Measurements from ENCODE around the gene EXOSC7.
"Not testable (repeated sequence)": the region's sequence is repeated elsewhere in the genome, so short reads cannot be mapped to it uniquely, and the experiment has no call there.

The EXOSC7 gene

GRCh38 chr3:44962621-44963393 lies 13.2 kb upstream of the EXOSC7 start:
- DNase-seq, result no peak

- no peak for DNase-seq
Measured at GRCh38 chr3:44963571-44964325, 12.3 kb upstream of the EXOSC7 start.

GRCh38 chr3:44965165-44965564 lies 10.9 kb upstream of the EXOSC7 start:
- DNase-seq, result no peak

DNA sequence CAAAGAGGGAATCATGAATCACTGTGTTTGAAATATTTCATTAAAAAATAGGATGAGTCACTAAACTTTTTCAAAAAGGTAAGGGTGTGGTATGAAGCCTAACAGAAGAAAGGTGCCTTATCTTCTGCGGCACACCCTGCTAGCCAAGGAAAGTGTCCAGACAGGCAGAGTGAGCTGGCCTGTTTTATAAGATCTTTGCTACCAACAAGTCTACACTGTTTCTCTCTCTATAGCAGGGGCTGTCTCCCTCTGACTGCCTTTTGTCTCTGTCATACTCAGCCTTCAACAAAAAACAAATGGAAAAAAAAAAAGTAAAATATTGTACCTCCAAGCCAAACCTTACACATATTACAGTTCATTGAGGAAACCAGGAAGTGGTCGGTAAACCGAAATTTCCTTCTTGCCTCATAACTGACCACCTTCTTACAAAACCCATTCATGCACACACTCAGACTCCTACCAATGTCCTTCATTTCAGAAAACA lies 9.2 kb upstream of the EXOSC7 start:
- DNase-seq, result no peak

DNA sequence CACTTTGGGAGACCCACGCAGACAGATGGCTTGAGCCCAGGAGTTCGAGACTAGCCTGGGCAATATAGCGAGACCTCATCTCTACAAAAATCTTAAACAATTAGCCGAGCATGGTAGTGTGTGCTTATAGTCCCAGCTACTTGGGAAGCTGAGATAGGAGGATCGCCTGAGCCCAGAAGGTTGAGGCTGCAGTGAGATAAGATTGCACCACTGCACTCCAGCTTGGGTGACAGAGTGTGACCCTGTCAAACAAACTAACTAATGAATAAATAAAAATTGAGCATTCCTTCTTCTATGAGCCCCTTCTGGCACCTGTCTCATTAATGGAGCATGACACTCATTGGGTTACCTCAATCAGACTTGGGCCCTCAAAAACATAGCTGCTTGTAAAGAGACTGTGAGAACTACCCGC lies 7.6 kb upstream of the EXOSC7 start:
- no peak for DNase-seq

GRCh38 chr3:44969154-44969827 lies 6.8 kb upstream of the EXOSC7 start:
- no peak for DNase-seq

DNA sequence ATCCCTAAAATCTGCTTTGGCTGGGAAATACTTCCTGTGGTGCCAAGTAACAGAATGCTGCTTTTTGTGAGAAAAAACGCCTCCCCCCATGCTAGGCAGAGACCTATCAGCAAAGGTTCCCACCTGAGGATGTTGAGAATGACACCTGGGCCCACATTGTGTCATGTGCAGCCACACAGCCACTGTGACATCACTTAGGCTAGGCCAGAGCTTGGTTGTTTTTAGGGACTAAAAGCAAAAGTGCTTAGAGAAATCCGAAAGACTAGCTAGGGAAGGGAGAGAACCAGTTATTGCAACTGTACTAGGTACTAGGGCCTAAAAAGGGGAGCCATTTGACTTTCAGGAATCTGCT lies 6.2 kb upstream of the EXOSC7 start:
- DNase-seq, result no peak

GRCh38 chr3:44970926-44971490 lies 5.0 kb upstream of the EXOSC7 start:
- no peak for DNase-seq

DNA sequence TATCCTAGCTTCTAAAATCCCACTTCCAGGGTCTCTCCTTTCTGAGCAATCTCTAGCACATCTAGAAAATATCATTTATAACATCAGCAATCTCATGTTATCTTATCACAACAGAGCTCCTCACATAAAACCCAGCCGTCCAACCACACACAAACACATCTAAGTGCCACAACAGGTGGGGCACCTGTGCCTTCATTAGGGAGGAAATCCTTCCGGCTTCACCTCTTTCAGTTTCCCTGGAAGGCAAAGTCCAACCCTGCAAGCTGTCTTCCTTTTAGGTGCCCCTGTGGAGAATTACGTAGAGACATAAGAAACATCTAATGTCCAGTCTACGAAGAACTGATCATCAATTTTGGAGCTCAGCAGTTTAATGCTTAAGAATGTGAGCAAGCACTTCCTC lies 1.6 kb upstream of the EXOSC7 start:
- DNase-seq, result no peak

DNA sequence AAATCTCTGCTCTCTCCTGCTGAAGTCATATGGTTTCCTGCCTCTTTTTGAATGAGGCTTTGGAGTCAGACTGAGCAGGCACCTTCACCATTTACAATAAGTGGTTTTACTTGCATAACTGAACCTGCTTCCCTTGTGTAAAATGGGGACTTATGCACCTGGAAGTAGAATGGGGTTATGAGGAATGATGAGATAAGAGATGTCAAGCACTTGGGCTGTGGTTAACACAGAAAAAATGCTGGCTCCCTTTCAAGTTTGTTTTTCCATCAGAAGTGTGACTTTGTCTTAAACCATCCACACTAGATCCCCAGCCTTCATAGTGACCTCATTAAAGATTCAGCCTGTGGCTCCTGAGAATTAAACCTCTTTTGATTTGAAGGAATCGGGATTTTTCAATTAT lies 5.2 kb downstream of the EXOSC7 start:
- no peak for DNase-seq

DNA sequence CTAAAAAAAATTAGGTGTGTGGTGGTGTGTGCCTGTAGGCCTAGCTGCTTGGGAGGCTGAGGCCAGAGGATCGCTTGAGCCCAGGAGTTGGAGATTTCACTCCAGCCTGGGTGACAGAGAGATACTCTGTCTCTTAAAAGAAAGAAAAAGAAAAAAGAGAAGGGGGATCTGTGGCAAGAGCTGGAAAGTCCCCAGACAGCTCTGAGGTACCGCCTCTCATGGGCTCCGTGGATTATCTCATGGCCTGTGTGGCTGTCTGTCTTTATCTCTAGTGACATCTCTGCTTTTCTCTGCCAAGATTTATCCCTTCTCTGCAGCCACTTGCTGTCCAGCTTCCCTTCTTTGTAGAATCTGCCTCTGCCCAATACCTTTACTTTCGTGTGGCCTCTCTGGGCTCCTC lies 5.7 kb downstream of the EXOSC7 start:
- no peak for DNase-seq

DNA sequence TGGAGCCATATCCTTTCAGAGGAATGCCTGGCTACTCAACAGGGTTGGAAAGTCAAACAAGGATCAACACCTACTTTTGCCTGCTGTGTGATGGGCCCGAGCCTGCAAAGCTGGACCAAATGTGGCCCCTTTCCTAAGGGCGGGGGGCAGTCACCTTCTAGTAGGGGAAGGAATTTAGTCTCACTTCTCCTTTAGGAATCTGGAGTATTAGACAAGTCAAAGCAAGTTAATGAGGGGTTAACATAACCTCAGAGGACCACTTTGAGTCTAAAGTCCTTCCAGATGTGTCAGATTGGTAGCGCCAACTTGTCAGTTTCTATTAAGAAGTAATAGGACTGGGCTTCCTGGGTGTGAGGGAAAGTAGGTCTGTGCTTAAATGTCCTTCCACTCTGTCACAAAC lies 6.8 kb downstream of the EXOSC7 start:
- DNase-seq, result no peak

- DNase-seq, result no peak
Measured at GRCh38 chr3:44983484-44983941, 7.5 kb downstream of the EXOSC7 start.

DNA sequence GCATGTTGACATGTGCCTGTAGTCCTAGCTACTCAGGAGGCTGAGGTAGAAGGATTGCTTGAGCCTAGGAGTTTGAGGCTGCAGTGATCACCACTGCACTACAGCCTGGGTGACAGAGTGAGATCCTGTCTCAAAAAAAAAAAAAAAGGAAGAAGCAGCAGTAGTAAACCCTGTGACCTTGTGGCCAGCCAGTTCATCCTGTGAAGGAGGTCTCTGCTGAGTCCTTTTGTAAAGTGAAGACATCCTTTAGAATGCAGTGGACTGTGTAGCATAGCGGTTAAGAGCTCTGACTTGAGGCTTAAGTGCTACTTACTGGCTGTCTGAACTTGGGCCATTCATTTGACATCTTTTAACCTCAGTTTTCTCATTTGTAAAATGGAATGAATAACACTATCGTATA lies 8.3 kb downstream of the EXOSC7 start:
- no peak for DNase-seq

- not testable (repeated sequence) for DNase-seq
Measured at GRCh38 chr3:44986330-44986729, 10.3 kb downstream of the EXOSC7 start.

GRCh38 chr3:44987332-44987731 lies 11.3 kb downstream of the EXOSC7 start:
- no peak for DNase-seq

- DNase-seq, result no peak
Measured at GRCh38 chr3:44988073-44988472, 12.0 kb downstream of the EXOSC7 start.

DNA sequence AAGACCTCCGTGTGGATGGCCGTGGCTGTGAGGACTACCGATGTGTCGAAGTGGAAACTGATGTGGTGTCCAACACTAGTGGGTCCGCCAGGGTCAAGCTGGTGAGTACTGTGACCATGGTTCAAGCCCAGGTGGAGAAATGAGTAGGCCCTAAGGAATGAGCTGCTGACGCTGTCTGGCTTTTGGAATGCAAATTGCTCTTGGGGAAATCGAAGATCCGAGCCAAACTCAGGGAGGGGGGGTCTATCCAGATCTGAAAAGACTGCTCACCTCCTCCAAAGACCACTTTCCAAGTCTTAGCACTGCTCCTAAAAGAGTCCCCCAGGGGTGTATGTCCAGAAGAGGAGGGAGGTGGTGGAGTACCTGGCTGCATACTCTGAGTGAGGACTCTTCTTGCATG lies 13.1 kb downstream of the EXOSC7 start:
- no peak for DNase-seq

- no peak for DNase-seq
Measured at GRCh38 chr3:44989636-44990373, 13.8 kb downstream of the EXOSC7 start.

GRCh38 chr3:44991326-44991725 lies 15.3 kb downstream of the EXOSC7 start:
- no peak for DNase-seq

GRCh38 chr3:44992555-44993470 lies 16.8 kb downstream of the EXOSC7 start:
- DNase-seq, result no peak
